SU-DHL-6 (cell line): Measurements from ENCODE around the gene FGD5.

Experiments
- H2AFZ ChIP-seq: fragments of 200-600 bp; sonication (generic); 2 replicates; pipeline ENCODE4 v1.6.1; 2014; ENCODE audit warnings: low read depth, mild to moderate bottlenecking, moderate library complexity, mixed read lengths, antibody characterized with exemption, low read length; ENCODE audit not compliant: severe bottlenecking
- H3F3A ChIP-seq: fragments of 200-600 bp; shearing (Covaris generic); 2 replicates; pipeline ENCODE4 v1.6.0; 2016; ENCODE audit warnings: antibody characterized with exemption, mild to moderate bottlenecking; ENCODE audit not compliant: insufficient read depth
- H3K27ac ChIP-seq: fragments of 200-600 bp; sonication (generic); 2 replicates; pipeline ENCODE4 v1.5.1; 2016; ENCODE audit warnings: low read depth, mild to moderate bottlenecking, low read length, moderate library complexity, mixed read lengths
- H3K27me3 ChIP-seq: fragments of 200-600 bp; sonication (generic), shearing (Covaris generic); 2 replicates; pipeline ENCODE4 v1.6.0; 2014; ENCODE audit warnings: mild to moderate bottlenecking, low read length
- H3K36me3 ChIP-seq: fragments of 200-600 bp; sonication (generic); 2 replicates; pipeline ENCODE4 v1.6.1; 2014; ENCODE audit warnings: mild to moderate bottlenecking, low read length, mixed read lengths
- H3K4me2 ChIP-seq: fragments of 300-600, 200-600 bp; shearing (Covaris generic), sonication (generic); 2 replicates; pipeline ENCODE4 v1.6.0; 2014; ENCODE audit warnings: low read length, low read depth, mild to moderate bottlenecking; ENCODE audit not compliant: poor library complexity, severe bottlenecking
- H3K4me3 ChIP-seq: fragments of 200-600 bp; sonication (generic); 2 replicates; pipeline ENCODE4 v1.5.1; 2014; ENCODE audit warnings: antibody characterized with exemption, low read length, mild to moderate bottlenecking, mixed read lengths; ENCODE audit not compliant: insufficient read depth, poor library complexity, severe bottlenecking
- H3K79me2 ChIP-seq: fragments of 200-600 bp; sonication (generic); 2 replicates; pipeline ENCODE4 v1.6.1; 2014; ENCODE audit warnings: mild to moderate bottlenecking, low read length, moderate library complexity; ENCODE audit not compliant: insufficient read depth
- H3K9ac ChIP-seq: fragments of 200-600 bp; sonication (generic); 2 replicates; pipeline ENCODE4 v1.7.0; 2014; ENCODE audit warnings: mild to moderate bottlenecking, low read length
- H3K9me2 ChIP-seq: fragments of 200-600 bp; sonication (generic); replicated peaks from 2 replicates; pipeline ENCODE4 v1.6.1; 2014; ENCODE audit warnings: low read length; ENCODE audit not compliant: insufficient read depth
- H3K9me3 ChIP-seq: fragments of 200-600 bp; sonication (generic); 2 replicates; pipeline ENCODE4 v1.6.1; 2014; ENCODE audit warnings: low read length, mixed read lengths; ENCODE audit not compliant: insufficient read depth
- H4K20me1 ChIP-seq: fragments of 200-600 bp; sonication (generic); 2 replicates; pipeline ENCODE4 v1.6.1; 2014; ENCODE audit warnings: low read depth, mild to moderate bottlenecking, antibody characterized with exemption, low read length, moderate library complexity, mixed read lengths
- EZH2phosphoT487 ChIP-seq: fragments of 200-600 bp; sonication (generic), shearing (Covaris generic); conservative IDR thresholded peaks from 2 replicates; pipeline ENCODE4 v1.6.1; 2018; ENCODE audit warnings: mild to moderate bottlenecking, antibody characterized with exemption, low read length, moderate library complexity, mixed read lengths
- TF ChIP-seq, protein P1 (sequence below): fragments of 200-600 bp; sonication (generic); IDR thresholded peaks from one replicate; pipeline ENCODE4 v1.5.1; 2017; ENCODE audit warnings: antibody characterized with exemption, mild to moderate bottlenecking, low read length, moderate library complexity; ENCODE audit not compliant: insufficient read depth, poor library complexity, severe bottlenecking

Gene FGD5

DNA sequence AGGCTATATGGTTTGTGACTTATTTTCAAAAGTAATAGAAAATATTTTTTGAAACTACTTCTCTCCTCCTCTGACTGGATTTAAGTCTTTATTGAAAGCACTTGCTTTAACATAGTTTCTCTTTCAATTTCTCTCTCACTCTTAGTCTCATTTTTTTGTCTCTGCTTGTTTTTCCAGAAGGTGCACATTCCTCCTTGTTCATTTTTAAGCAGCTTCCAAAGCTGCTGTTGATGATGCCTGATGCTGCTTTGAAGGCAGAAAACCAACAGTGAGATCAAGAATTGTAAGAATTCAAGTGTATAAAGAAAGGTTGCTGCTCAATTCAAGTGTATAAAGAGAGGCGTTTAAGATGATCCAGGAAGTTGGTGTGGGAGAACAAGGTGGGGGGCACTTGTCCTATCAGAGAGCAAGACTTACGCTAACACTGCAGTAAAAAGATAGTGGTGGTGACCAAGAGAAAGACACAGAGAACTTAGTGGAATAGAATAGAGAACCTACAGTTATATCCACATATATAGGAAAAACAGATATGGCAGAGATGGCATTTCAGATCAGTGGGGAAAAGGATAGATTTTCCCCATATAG is 140.7 kb downstream of the FGD5 start:
- Histone ChIP-seq H3K36me3 (peaks cover 9% of the 10 kb centered on the region), H3K9ac (no peak overlapping the region), H3K9me2 (no peaks in the 10 kb centered on the region), H4K20me1 (no peaks in the 10 kb centered on the region; the same call in 1 of the 2 replicates), H3F3A (no peaks in the 10 kb centered on the region), H3K9me3 (no peaks in the 10 kb centered on the region), H3K27me3 (no peaks in the 10 kb centered on the region), H3K27ac (no peak overlapping the region), H3K4me3 (no peak overlapping the region), H3K4me2 (no peak overlapping the region), H3K79me2 (peaks cover 72% of the 10 kb centered on the region), H2AFZ (no peak overlapping the region)
- TF ChIP-seq, protein P1, sequence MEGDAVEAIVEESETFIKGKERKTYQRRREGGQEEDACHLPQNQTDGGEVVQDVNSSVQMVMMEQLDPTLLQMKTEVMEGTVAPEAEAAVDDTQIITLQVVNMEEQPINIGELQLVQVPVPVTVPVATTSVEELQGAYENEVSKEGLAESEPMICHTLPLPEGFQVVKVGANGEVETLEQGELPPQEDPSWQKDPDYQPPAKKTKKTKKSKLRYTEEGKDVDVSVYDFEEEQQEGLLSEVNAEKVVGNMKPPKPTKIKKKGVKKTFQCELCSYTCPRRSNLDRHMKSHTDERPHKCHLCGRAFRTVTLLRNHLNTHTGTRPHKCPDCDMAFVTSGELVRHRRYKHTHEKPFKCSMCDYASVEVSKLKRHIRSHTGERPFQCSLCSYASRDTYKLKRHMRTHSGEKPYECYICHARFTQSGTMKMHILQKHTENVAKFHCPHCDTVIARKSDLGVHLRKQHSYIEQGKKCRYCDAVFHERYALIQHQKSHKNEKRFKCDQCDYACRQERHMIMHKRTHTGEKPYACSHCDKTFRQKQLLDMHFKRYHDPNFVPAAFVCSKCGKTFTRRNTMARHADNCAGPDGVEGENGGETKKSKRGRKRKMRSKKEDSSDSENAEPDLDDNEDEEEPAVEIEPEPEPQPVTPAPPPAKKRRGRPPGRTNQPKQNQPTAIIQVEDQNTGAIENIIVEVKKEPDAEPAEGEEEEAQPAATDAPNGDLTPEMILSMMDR: no peak
- TF ChIP-seq EZH2phosphoT487: no peak

DNA sequence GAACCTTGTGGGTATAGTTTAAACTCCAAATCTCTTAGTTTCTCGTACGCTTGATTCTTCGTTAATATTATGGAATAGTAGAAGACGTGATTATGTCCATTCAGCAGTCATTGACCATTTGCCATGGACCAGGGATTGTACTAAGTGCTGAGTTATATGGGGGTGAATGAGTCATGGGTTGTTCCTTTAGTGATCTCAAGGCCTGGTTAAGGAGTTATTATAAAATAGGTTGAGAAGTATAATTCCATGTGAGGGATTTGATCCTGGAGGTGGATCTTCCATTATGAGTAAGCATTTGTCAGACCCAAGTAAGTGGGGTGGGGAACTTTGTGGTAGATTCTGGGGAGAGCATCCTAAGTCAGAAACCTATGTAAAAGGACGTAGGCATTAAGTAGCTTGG is 144.0 kb downstream of the FGD5 start:
- Histone ChIP-seq H3K4me3 (no peak overlapping the region), H3K9ac (no peak overlapping the region), H3K36me3 (peaks cover 23% of the 10 kb centered on the region), H3K9me3 (no peaks in the 10 kb centered on the region), H3F3A (no peaks in the 10 kb centered on the region), H2AFZ (no peak overlapping the region), H3K27me3 (no peaks in the 10 kb centered on the region), H3K9me2 (no peaks in the 10 kb centered on the region), H4K20me1 (no peaks in the 10 kb centered on the region; the same call in 1 of the 2 replicates), H3K27ac (no peak overlapping the region), H3K79me2 (peaks cover 51% of the 10 kb centered on the region), H3K4me2 (no peak overlapping the region)
- TF ChIP-seq, protein P1: no peak
- TF ChIP-seq EZH2phosphoT487: no peak

DNA sequence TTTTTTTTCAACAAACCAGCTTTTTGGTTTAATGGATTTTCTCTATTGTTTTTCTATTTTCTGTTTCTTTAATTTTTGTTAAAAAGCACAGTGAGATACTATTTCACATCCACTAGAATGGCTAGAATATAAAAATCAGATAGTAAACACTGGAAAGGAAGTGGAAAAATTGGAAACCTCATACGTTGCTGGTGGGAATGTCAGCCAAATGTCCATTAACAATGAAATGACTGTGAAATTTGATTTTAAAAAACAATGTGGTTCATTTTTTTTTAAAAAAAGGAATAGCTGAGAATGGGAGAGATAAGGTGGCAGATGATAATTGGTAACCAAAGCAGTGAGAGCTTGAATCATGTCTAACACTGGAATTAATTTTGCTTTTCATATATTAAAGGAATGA is 148.5 kb downstream of the FGD5 start:
- TF ChIP-seq, protein P1: no peak
- no peak for TF ChIP-seq EZH2phosphoT487
- Histone ChIP-seq H4K20me1 (no peaks in the 10 kb centered on the region), H3K27me3 (no peaks in the 10 kb centered on the region), H3K9me2 (no peaks in the 10 kb centered on the region), H2AFZ (no peak overlapping the region), H3F3A (no peaks in the 10 kb centered on the region), H3K9me3 (no peaks in the 10 kb centered on the region), H3K9ac (no peak overlapping the region), H3K4me3 (no peak overlapping the region), H3K36me3 (peaks cover 14% of the 10 kb centered on the region), H3K4me2 (no peak overlapping the region), H3K79me2 (peaks cover 21% of the 10 kb centered on the region), H3K27ac (no peak overlapping the region)
